Spleen (tissue), 11 donors: ENCODE results near the gene CDC25A. TPM values are rescaled to one million over a fixed set of nuclear protein-coding genes. Genes with fewer than 3 reads are reported as not detected.
"Not testable (repeated sequence)": the region's sequence is repeated elsewhere in the genome, so short reads cannot be mapped to it uniquely, and the experiment has no call there.

Experiments used
- DNase-seq: peaks from one replicate; pipeline ENCODE4 v3.0.0-alpha.2; 2020
- H3K27ac ChIP-seq, 8 donors: fragments of 200-600 bp; sonication (generic) in 7 of 8; 1 replicate in 4 of 8; 2 replicates in 4 of 8; pipeline versions ENCODE4 v1.5.0 to v1.8.0; 2016 to 2021; ENCODE audit warnings: inconsistent platforms in 4 of 8, mild to moderate bottlenecking in 4 of 8, moderate library complexity in 1 of 8
- H3K27me3 ChIP-seq, 7 donors: fragments of 200-600 bp; sonication (generic) in 6 of 7; replicated peaks in 1 of 7; 1 replicate in 4 of 7; 2 replicates in 3 of 7; pipeline versions ENCODE4 v1.5.0 to v1.8.0; 2016 to 2021; ENCODE audit warnings: inconsistent platforms in 3 of 7, mild to moderate bottlenecking in 1 of 7
- H3K36me3 ChIP-seq, 6 donors: fragments of 200-600 bp; sonication (generic) in 5 of 6; 1 replicate in 4 of 6; 2 replicates in 2 of 6; pipeline versions ENCODE4 v1.5.0 to v1.8.0; 2016 to 2021; ENCODE audit warnings: inconsistent platforms in 2 of 6
- H3K4me1 ChIP-seq, 6 donors: fragments of 200-600 bp; sonication (generic) in 5 of 6; 1 replicate in 3 of 6; 2 replicates in 3 of 6; pipeline versions ENCODE4 v1.5.0 to v1.8.0; 2016 to 2021; ENCODE audit warnings: inconsistent platforms in 3 of 6
- H3K4me3 ChIP-seq, 8 donors: fragments of 200-600 bp; sonication (generic) in 7 of 8; 1 replicate in 4 of 8; 2 replicates in 4 of 8; pipeline versions ENCODE4 v1.5.0 to v1.8.0; 2016 to 2021; ENCODE audit warnings: inconsistent platforms in 4 of 8, mild to moderate bottlenecking in 4 of 8, moderate library complexity in 2 of 8
- H3K9me3 ChIP-seq, 8 donors: fragments of 200-600 bp; sonication (generic) in 7 of 8; 1 replicate in 4 of 8; 2 replicates in 4 of 8; pipeline versions ENCODE4 v1.5.0 to v1.8.0; 2016 to 2021; ENCODE audit warnings: inconsistent platforms in 4 of 8
- POLR2A ChIP-seq, 3 donors: fragments of 450-650 bp; IDR thresholded peaks; one replicate each; pipeline ENCODE4 v1.5.1; 2017; ENCODE audit warnings: antibody characterized with exemption in 3 of 3, mild to moderate bottlenecking in 1 of 3
- POLR2AphosphoS5 ChIP-seq, 3 donors: sonication (generic); formaldehyde crosslinking; IDR thresholded peaks; one replicate each; pipeline ENCODE4 v1.5.1; 2017; ENCODE audit warnings: antibody characterized with exemption in 3 of 3
- WGBS, 5 donors: extraction: QIAGEN DNeasy Blood & Tissue Kit in 3 of 5; methylation state at CpG; one replicate each; pipeline versions ENCODE4 v1.1.5 to v1.1.7; 2013 to 2018; 5-methylcytosine and 5-hydroxymethylcytosine counted together
- intact Hi-C: fragments of 100-400 bp; cut with DNase I; formaldehyde crosslinking; loops from one replicate; pipeline ENCODE4 v1.15.0; 2023; ENCODE audit warnings: low total_unique reads
- polyA plus RNA-seq, 3 donors: library from polyadenylated mRNA; stranded (reverse); fragments of 200-250 nt; gene quantifications; one replicate each; pipeline ENCODE4 v1.2.1, GENCODE V29; 2013
- total RNA-seq, 7 donors: library from RNA; depleted of rRNA in 3 of 7; stranded (reverse); fragments of >200 nt in 3 of 7; fragmentation: NEBNext Ultra II Directional in 4 of 7; extraction: Animal tissue kit (Norgen Biotek cat#: 25700) in 4 of 7; gene quantifications; one replicate each; pipeline versions ENCODE4 v1.1.0 to v1.2.1, GENCODE V29; 2016 to 2021
- TF ChIP-seq, protein P1 (sequence below), 11 experiments: fragments of 200-600 bp in 7 of 11; fragments of 450-650 bp in 4 of 11; sonication (generic) in 4 of 11; IDR thresholded peaks in 8 of 11; conservative IDR thresholded peaks in 3 of 11; 1 replicate in 7 of 11; 2 replicates in 4 of 11; pipeline versions ENCODE4 v1.4.0 to v1.8.0; 2016 to 2021; ENCODE audit warnings: antibody characterized with exemption in 11 of 11, inconsistent platforms in 4 of 11, mild to moderate bottlenecking in 1 of 11
- donor health status: healthy with polysubstance abuse.
- donor health status: DM: no; HTN: no; CAD: no; lungs with moderate emphysema.
- donor health status: DM: no; HTN: no; CAD: no.
- donor health status: Bipolar disorder and iron deficiency.
- donor health status: healthy.
- donor health status: DM: no; HTN: no; CAD: no.
- donor health status: DM: yes; HTN: yes; CAD: no.

Gene CDC25A
- total and polyA plus RNA-seq, 10 donors = 0.65 to 8.1 (median 2.8) TPM

DNA sequence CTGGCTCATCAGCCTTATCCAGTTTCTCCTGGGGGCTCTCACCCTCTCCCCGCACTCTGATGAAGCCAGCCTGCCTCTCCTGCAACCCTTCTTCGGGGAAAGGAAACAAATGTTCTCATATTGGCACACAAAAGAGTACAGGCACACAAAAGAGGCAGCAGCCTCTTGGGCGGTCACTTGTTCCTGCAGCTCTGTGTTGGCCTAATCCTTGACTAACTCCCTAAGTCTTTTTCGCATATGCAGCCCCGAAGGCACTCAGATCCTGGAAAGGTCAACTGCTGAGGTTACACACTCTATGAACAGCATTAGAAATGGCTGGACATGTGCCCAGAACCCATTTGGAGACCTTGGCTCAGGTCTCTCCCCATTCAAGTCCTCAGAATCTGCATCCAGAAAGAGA lies 27.7 kb upstream of the CDC25A start:
- Histone ChIP-seq H3K4me1 (peaks cover 0 to 58% (median 20%) of the 10 kb centered on the region in 6 donors), H3K4me3 (no peak overlapping the region), H3K27ac (peak overlapping the region in 6 of 8 donors; percentile 38 to 67 (median 48)), H3K36me3 (no peaks in the 10 kb centered on the region), H3K9me3 (no peaks in the 10 kb centered on the region), H3K27me3 (no peaks in the 10 kb centered on the region)
- 59 to 74% (median 66%) methylated on average over 5 of the region's 5 CpGs for WGBS, 5 donors
- DNase-seq = no peak
- TF ChIP-seq, protein P1, sequence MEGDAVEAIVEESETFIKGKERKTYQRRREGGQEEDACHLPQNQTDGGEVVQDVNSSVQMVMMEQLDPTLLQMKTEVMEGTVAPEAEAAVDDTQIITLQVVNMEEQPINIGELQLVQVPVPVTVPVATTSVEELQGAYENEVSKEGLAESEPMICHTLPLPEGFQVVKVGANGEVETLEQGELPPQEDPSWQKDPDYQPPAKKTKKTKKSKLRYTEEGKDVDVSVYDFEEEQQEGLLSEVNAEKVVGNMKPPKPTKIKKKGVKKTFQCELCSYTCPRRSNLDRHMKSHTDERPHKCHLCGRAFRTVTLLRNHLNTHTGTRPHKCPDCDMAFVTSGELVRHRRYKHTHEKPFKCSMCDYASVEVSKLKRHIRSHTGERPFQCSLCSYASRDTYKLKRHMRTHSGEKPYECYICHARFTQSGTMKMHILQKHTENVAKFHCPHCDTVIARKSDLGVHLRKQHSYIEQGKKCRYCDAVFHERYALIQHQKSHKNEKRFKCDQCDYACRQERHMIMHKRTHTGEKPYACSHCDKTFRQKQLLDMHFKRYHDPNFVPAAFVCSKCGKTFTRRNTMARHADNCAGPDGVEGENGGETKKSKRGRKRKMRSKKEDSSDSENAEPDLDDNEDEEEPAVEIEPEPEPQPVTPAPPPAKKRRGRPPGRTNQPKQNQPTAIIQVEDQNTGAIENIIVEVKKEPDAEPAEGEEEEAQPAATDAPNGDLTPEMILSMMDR (IDR thresholded peaks at IDR 0.05 in 8 of 11, conservative IDR thresholded peaks at IDR 0.05 in 3 of 11) = no peak
- TF ChIP-seq POLR2AphosphoS5 (IDR thresholded peaks at IDR 0.05) (no peak), POLR2A (IDR thresholded peaks at IDR 0.05) (no peak)
- intact Hi-C loops = no loop called here

GRCh38 chr3:48215466-48215865 lies 27.2 kb upstream of the CDC25A start:
- Histone ChIP-seq H3K4me1 (peaks cover 0 to 54% (median 19%) of the 10 kb centered on the region in 6 donors), H3K9me3 (no peaks in the 10 kb centered on the region), H3K27ac (peak overlapping the region in 6 of 8 donors; percentile 38 to 67 (median 48)), H3K27me3 (no peaks in the 10 kb centered on the region), H3K36me3 (no peaks in the 10 kb centered on the region), H3K4me3 (no peak overlapping the region)
- DNase-seq = no peak
- TF ChIP-seq POLR2AphosphoS5 (IDR thresholded peaks at IDR 0.05) (peak in 2 of 3 donors; percentile 9 to 14), POLR2A (IDR thresholded peaks at IDR 0.05) (no peak)
- TF ChIP-seq, protein P1 (IDR thresholded peaks at IDR 0.05 in 8 of 11, conservative IDR thresholded peaks at IDR 0.05 in 3 of 11) = no peak
- 40 to 67% (median 57%) methylated on average over 4 of the region's 4 CpGs for WGBS, 5 donors
- intact Hi-C loops = no loop called here

DNA sequence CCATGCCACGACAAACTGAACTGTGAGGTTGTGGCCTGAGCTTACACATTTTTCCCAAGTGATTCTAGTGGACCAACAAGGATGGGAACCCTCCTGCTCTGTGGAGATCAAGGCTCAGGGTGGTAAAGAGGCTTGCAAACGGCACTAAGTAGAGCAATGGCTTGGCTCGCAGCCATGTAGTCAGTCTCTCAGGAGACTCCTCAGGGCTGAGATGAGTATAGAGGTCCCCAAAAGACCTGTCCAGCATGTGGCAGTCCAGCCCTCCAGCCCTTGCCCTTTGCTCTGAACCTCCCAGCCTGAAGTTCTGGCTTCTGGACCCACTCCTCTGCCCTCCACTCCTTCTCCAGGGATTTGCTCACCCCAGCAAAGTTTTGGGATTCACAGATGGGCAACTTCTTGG lies 26.8 kb upstream of the CDC25A start:
- DNase-seq = no peak
- H3K36me3 ChIP-seq = no peaks in the 10 kb centered on the region
- H3K4me1 ChIP-seq = peaks cover 0 to 50% (median 19%) of the 10 kb centered on the region in 6 donors
- no peak overlapping the region for H3K4me3 ChIP-seq
- 66 to 83% (median 73%) methylated on average over 3 of the region's 3 CpGs for WGBS, 5 donors
- no peaks in the 10 kb centered on the region for H3K9me3 ChIP-seq
- peak overlapping the region in 4 of 8 donors; percentile 31 to 67 (median 44) for H3K27ac ChIP-seq
- TF ChIP-seq, protein P1 (IDR thresholded peaks at IDR 0.05 in 8 of 11, conservative IDR thresholded peaks at IDR 0.05 in 3 of 11) = no peak
- intact Hi-C loops = no loop called here
- H3K27me3 ChIP-seq = no peaks in the 10 kb centered on the region

DNA sequence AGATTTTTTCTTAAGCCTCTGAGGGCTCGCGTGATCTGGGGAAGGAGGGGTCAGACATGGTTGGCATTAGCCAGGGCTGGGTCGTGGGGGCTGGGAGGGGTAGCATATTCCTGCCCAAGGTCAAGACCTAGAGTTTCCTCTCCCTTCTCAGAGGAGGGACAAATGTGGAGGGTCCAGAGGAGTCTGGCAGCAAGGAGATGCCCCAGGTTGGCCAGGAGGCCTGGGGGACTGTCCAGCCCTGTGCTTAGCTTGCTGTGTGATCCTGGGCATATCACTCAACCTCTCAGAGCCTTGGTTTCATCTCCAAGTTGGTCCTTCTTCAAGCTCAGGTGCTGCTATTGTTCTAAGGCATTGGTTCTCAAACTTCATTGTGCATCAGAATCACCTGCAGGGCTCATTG lies 26.0 kb upstream of the CDC25A start:
- peaks cover 0 to 43% (median 19%) of the 10 kb centered on the region in 6 donors for H3K4me1 ChIP-seq
- H3K9me3 ChIP-seq = no peaks in the 10 kb centered on the region
- no peak for DNase-seq
- TF ChIP-seq POLR2AphosphoS5 (IDR thresholded peaks at IDR 0.05) = no peak
- TF ChIP-seq, protein P1 (IDR thresholded peaks at IDR 0.05 in 8 of 11, conservative IDR thresholded peaks at IDR 0.05 in 3 of 11) = no peak
- TF ChIP-seq POLR2A (IDR thresholded peaks at IDR 0.05) = no peak
- no peaks in the 10 kb centered on the region for H3K27me3 ChIP-seq
- no peak overlapping the region for H3K4me3 ChIP-seq
- 76 to 96% (median 86%) methylated on average over 3 of the region's 3 CpGs for WGBS, 5 donors
- H3K36me3 ChIP-seq = no peaks in the 10 kb centered on the region
- no peak overlapping the region for H3K27ac ChIP-seq
- intact Hi-C loops = no loop called here

- H3K27ac ChIP-seq, DNase-seq, H3K4me3 ChIP-seq, intact Hi-C loops, H3K9me3 ChIP-seq, H3K27me3 ChIP-seq, H3K36me3 ChIP-seq: not testable (repeated sequence)
- H3K4me1 ChIP-seq = peaks cover 0 to 24% (median 14%) of the 10 kb centered on the region in 6 donors
- 90 to 98% (median 97%) methylated on average over 4 to 13 of the region's 36 CpGs; no CpG with 5 or more reads in 1 of the 5 donors for WGBS, 5 donors
These were observed 23.6 kb upstream of the CDC25A start for GRCh38 chr3:48211776-48212175.

DNA sequence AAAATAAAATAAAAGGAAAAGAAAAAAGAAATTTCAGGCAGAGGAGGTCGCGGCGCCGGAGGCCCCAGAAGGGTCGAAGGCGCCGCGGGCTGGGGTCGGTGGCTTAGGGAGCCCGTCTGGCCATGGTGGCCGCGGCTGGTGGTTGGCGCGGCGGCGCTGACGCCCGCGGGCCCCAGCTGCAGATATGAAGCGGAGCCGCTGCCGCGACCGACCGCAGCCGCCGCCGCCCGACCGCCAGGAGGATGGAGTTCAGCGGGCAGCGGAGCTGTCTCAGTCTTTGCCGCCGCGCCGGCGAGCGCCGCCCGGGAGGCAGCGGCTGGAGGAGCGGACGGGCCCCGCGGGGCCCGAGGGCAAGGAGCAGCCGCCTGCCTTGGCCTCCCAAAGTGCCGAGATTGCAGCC lies 22.3 kb upstream of the CDC25A start:
- DNase-seq = not testable (repeated sequence)

More for the DNA sequence above, 22.3 kb upstream of the CDC25A start:
- H3K27ac ChIP-seq, H3K4me3 ChIP-seq, intact Hi-C loops, H3K9me3 ChIP-seq, H3K36me3 ChIP-seq, H3K27me3 ChIP-seq: not testable (repeated sequence)
- peaks cover 0 to 13% (median 6%) of the 10 kb centered on the region in 6 donors for H3K4me1 ChIP-seq
- 77 to 94% (median 90%) methylated on average over 14 to 36 of the region's 48 CpGs; no CpG with 5 or more reads in 1 of the 5 donors for WGBS, 5 donors
